NCI-H1105 treated with DMSO at 0.1 percent for 48 hours (cell line): ENCODE measurements around the gene ZNF770.
"Not testable (repeated sequence)": the region's sequence is repeated elsewhere in the genome, so short reads cannot be mapped to it uniquely, and the experiment has no call there.

Experiments used
- DNase-seq: peaks from one replicate; lab custom pipeline; 2025; lab: John Stamatoyannopoulos, UW

Gene ZNF770

GRCh38 chr15:34973512-34973911 lies 14.6 kb downstream of the ZNF770 start:
- DNase-seq = no peak

- not testable (repeated sequence) for DNase-seq
Observed at GRCh38 chr15:34970098-34970643, 17.9 kb downstream of the ZNF770 start.

- DNase-seq = peak; percentile 83
Observed at GRCh38 chr15:34969340-34970097, 18.6 kb downstream of the ZNF770 start, which contains the start of gene AQR. Gene AQR (minus strand): TSS chr15:34969742. CDS start chr15:34969613, 129 bp downstream.

GRCh38 chr15:34964277-34964676 lies 23.8 kb downstream of the ZNF770 start:
- no peak for DNase-seq

GRCh38 chr15:34953851-34954250 lies 34.2 kb downstream of the ZNF770 start:
- DNase-seq = no peak

GRCh38 chr15:34952481-34952880 lies 35.6 kb downstream of the ZNF770 start:
- no peak for DNase-seq

- no peak for DNase-seq
Observed at GRCh38 chr15:34951993-34952392, 36.1 kb downstream of the ZNF770 start.

GRCh38 chr15:34944936-34945335 lies 43.2 kb downstream of the ZNF770 start:
- no peak for DNase-seq

GRCh38 chr15:34943711-34944110 lies 44.4 kb downstream of the ZNF770 start:
- DNase-seq = no peak

GRCh38 chr15:34943264-34943663 lies 44.8 kb downstream of the ZNF770 start:
- not testable (repeated sequence) for DNase-seq

GRCh38 chr15:34942363-34942762 lies 45.7 kb downstream of the ZNF770 start:
- peak; percentile 49 for DNase-seq

- no peak for DNase-seq
Observed at GRCh38 chr15:34941831-34942230, 46.3 kb downstream of the ZNF770 start.

GRCh38 chr15:34941185-34941698 lies 46.8 kb downstream of the ZNF770 start:
- DNase-seq = no peak

- DNase-seq = no peak
Observed at GRCh38 chr15:34933432-34933975, 54.6 kb downstream of the ZNF770 start.

GRCh38 chr15:34928349-34928748 lies 59.7 kb downstream of the ZNF770 start:
- not testable (repeated sequence) for DNase-seq
